ENCODE data around the gene GNAL. TPM values are rescaled to one million over a fixed set of nuclear protein-coding genes. Genes with fewer than 3 reads are reported as not detected.

Gene GNAL
- total RNA-seq, 1 donor from 2014 or later: 12.0 TPM

GRCh38 chr18:11665587-11665986 lies 23.5 kb upstream of the GNAL start:
- Mint-ChIP-seq H3K4me3 (no peak overlapping the region), H3K27me3 (ENCODE audit: low read depth) (peaks cover 4% of the 10 kb centered on the region), H3K36me3 (no peaks in the 10 kb centered on the region), H3K9me3 (no peaks in the 10 kb centered on the region), H3K4me1 (peaks cover 24% of the 10 kb centered on the region), H3K27ac (no peak overlapping the region)
- TF ChIP-seq, protein P1, sequence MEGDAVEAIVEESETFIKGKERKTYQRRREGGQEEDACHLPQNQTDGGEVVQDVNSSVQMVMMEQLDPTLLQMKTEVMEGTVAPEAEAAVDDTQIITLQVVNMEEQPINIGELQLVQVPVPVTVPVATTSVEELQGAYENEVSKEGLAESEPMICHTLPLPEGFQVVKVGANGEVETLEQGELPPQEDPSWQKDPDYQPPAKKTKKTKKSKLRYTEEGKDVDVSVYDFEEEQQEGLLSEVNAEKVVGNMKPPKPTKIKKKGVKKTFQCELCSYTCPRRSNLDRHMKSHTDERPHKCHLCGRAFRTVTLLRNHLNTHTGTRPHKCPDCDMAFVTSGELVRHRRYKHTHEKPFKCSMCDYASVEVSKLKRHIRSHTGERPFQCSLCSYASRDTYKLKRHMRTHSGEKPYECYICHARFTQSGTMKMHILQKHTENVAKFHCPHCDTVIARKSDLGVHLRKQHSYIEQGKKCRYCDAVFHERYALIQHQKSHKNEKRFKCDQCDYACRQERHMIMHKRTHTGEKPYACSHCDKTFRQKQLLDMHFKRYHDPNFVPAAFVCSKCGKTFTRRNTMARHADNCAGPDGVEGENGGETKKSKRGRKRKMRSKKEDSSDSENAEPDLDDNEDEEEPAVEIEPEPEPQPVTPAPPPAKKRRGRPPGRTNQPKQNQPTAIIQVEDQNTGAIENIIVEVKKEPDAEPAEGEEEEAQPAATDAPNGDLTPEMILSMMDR (IDR thresholded peaks at IDR 0.05; ENCODE audit: unreplicated experiment): no peak
- no peak for DNase-seq (ENCODE audit: low spot score in 2 of 2, unreplicated experiment in 2 of 2)

DNA sequence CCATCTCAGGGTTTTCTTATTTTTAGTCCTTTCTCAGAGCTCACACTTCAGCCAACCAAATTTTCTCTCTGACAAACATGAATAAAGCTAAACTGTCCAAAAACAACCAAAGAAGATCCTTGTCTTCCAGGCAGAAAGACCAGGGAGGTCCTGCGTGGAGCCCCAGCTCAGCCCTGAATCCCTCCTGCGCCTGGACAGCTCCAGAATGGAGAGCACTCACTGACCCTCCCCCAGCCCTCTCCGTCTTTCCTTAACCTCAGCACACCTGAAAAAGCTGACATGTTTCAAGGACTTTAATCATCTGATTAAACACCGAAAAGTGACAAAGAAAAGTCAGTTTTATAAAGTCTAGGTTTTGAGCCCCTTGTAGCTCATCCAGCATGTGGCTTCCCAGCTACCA lies 22.9 kb upstream of the GNAL start:
- Mint-ChIP-seq H3K4me3 (no peak overlapping the region), H3K4me1 (peaks cover 24% of the 10 kb centered on the region), H3K9me3 (no peaks in the 10 kb centered on the region), H3K27ac (no peak overlapping the region), H3K36me3 (no peaks in the 10 kb centered on the region), H3K27me3 (ENCODE audit: low read depth) (peaks cover 4% of the 10 kb centered on the region)
- TF ChIP-seq, protein P1 (IDR thresholded peaks at IDR 0.05; ENCODE audit: unreplicated experiment): no peak
- DNase-seq (ENCODE audit: low spot score in 2 of 2, unreplicated experiment in 2 of 2): no peak

DNA sequence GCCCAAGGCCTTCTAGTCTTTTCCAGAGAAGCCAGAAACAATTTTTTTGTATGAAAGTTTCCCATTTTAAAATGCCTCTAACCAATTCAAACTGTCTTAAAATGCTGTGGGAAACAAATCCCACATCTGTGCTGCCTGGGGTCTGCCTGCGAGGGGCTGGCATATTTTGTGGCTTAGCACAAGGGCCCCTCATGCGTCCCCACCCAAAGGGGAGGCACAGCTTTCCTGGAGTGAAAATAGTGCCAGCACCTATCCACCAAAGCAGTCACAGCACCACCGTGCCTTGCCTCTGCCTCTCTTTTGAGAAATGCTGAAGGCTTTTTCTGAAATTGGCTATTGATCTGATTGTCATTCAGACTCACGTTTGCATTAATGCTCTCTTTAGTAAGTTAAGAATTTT lies 22.2 kb upstream of the GNAL start:
- DNase-seq (ENCODE audit: low spot score in 2 of 2, unreplicated experiment in 2 of 2): no peak
- TF ChIP-seq, protein P1 (IDR thresholded peaks at IDR 0.05; ENCODE audit: unreplicated experiment): no peak
- H3K36me3 Mint-ChIP-seq: no peaks in the 10 kb centered on the region
- H3K27me3 Mint-ChIP-seq (ENCODE audit: low read depth): peaks cover 4% of the 10 kb centered on the region
- no peak overlapping the region for H3K27ac Mint-ChIP-seq
- peaks cover 24% of the 10 kb centered on the region for H3K4me1 Mint-ChIP-seq
- no peak overlapping the region for H3K4me3 Mint-ChIP-seq
- H3K9me3 Mint-ChIP-seq: no peaks in the 10 kb centered on the region

GRCh38 chr18:11667578-11667977 lies 21.5 kb upstream of the GNAL start:
- no peak overlapping the region for H3K4me3 Mint-ChIP-seq
- peaks cover 24% of the 10 kb centered on the region for H3K4me1 Mint-ChIP-seq
- H3K36me3 Mint-ChIP-seq: no peaks in the 10 kb centered on the region
- TF ChIP-seq, protein P1 (IDR thresholded peaks at IDR 0.05; ENCODE audit: unreplicated experiment): no peak
- no peak for DNase-seq (ENCODE audit: low spot score in 2 of 2, unreplicated experiment in 2 of 2)
- H3K27me3 Mint-ChIP-seq (ENCODE audit: low read depth): peaks cover 4% of the 10 kb centered on the region
- H3K27ac Mint-ChIP-seq: no peak overlapping the region
- H3K9me3 Mint-ChIP-seq: no peaks in the 10 kb centered on the region

DNA sequence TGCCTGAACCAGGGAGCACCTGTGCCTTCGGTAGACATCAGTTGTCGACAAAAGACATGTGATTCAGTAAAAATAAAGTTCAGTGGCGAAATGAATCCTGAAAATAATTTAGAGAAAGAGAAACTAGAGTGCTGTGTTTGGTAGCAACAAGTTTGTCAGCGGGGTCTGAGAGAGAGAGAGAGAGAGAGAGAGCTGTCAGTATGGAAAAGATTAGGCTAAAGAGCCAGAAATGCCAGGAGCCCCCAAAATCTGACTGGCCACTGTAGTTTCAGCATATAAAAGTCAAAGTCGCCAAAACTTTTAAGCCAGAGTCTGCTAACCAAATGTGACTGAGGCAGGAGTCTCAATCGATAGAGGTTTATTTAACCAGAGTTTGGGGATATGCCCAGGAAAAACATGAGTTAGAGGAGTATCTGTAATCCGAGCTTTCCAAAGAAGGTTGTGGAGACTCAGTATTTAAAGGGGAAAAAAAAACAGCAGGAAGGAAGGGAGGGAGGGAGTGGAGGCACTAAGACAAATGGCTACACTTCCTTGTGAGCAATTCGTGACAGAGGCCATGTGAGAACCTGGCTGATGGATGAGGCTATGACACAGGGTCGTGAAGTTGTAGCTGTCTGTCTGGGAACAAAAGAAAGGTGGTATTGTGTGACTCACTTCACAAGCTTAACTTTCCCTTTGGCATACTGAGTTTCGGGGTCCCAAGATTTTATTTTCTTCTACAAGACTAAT lies 20.5 kb upstream of the GNAL start:
- no peak for DNase-seq (ENCODE audit: low spot score in 2 of 2, unreplicated experiment in 2 of 2)
- Mint-ChIP-seq H3K4me1 (peaks cover 24% of the 10 kb centered on the region), H3K27me3 (ENCODE audit: low read depth) (peaks cover 11% of the 10 kb centered on the region), H3K9me3 (no peaks in the 10 kb centered on the region), H3K4me3 (no peak overlapping the region), H3K27ac (no peak overlapping the region), H3K36me3 (no peaks in the 10 kb centered on the region)
- TF ChIP-seq, protein P1 (IDR thresholded peaks at IDR 0.05; ENCODE audit: unreplicated experiment): no peak

Data from mesothelial cell of epicardium (in vitro differentiated cells).